SKM-1 (cell line): ENCODE data around the gene E2F2.

Experiments
- DNase-seq: peaks from one replicate; lab custom pipeline; 2025; ENCODE audit not compliant: unreplicated experiment; lab: John Stamatoyannopoulos, UW

E2F2 gene

GRCh38 chr1:23563755-23564374, 32.8 kb upstream of the E2F2 start:
- no peak for DNase-seq

GRCh38 chr1:23563003-23563402, 32.0 kb upstream of the E2F2 start:
- no peak for DNase-seq

GRCh38 chr1:23562137-23562876, 31.3 kb upstream of the E2F2 start:
- DNase-seq = no peak

- no peak for DNase-seq
These were observed 30.7 kb upstream of the E2F2 start for GRCh38 chr1:23561813-23562100.

- DNase-seq = no peak
These were observed 30.2 kb upstream of the E2F2 start for GRCh38 chr1:23561076-23561812.

- no peak for DNase-seq
These were observed 29.1 kb upstream of the E2F2 start for GRCh38 chr1:23559985-23560741.

- DNase-seq = no peak
These were observed 28.3 kb upstream of the E2F2 start, which contains the start of gene ID3 for GRCh38 chr1:23559136-23559984. Gene ID3 (minus strand): TSS chr1:23559501. CDS start chr1:23559426, 75 bp downstream.

- no peak for DNase-seq
These were observed 27.8 kb upstream of the E2F2 start for GRCh38 chr1:23558872-23559135.

GRCh38 chr1:23558140-23558871, 27.3 kb upstream of the E2F2 start:
- no peak for DNase-seq

- no peak for DNase-seq
These were observed 26.6 kb upstream of the E2F2 start for GRCh38 chr1:23557471-23558124.

GRCh38 chr1:23556635-23557470, 25.8 kb upstream of the E2F2 start:
- DNase-seq = no peak

GRCh38 chr1:23555986-23556634, 25.1 kb upstream of the E2F2 start:
- no peak for DNase-seq

- no peak for DNase-seq
These were observed 24.4 kb upstream of the E2F2 start for GRCh38 chr1:23555270-23555985.

GRCh38 chr1:23554481-23555269, 23.6 kb upstream of the E2F2 start:
- no peak for DNase-seq

- DNase-seq = no peak
These were observed 23.1 kb upstream of the E2F2 start for GRCh38 chr1:23554127-23554480.

GRCh38 chr1:23553231-23554126, 22.4 kb upstream of the E2F2 start:
- DNase-seq = no peak
